HepG2 (cell line): ENCODE data around the gene DNPH1. TPM values are rescaled to one million over a fixed set of nuclear protein-coding genes. Genes with fewer than 3 reads are reported as not detected.
A peak's percentile ranks its signal among the peaks of the same experiment; 100 is the strongest.

Experiments used
- AHDC1 ChIP-seq: sonication (generic); formaldehyde crosslinking; IDR thresholded peaks from 2 replicates; pipeline ENCODE4 v1.5.1; 2020; ENCODE audit warnings: mild to moderate bottlenecking, missing genetic modification reagents, borderline replicate concordance
- NR2C2 ChIP-seq: sonication (generic); formaldehyde crosslinking; IDR thresholded peaks from 2 replicates; pipeline ENCODE4 v1.4.0; 2020; ENCODE audit warnings: missing genetic modification reagents, mild to moderate bottlenecking, moderate library complexity, borderline replicate concordance
- ONECUT2 ChIP-seq: sonication (generic); formaldehyde crosslinking; IDR thresholded peaks from 2 replicates; pipeline ENCODE4 v1.4.0; 2020; ENCODE audit warnings: missing genetic modification reagents
- RERE ChIP-seq: IDR thresholded peaks from 2 replicates; pipeline ENCODE4 v1.6.1; 2016; ENCODE audit warnings: low read depth, missing genetic modification reagents, missing compliant biosample characterization
- TFDP1 ChIP-seq: IDR thresholded peaks from 2 replicates; pipeline ENCODE4 v1.6.1; 2016; ENCODE audit warnings: missing compliant biosample characterization, missing genetic modification reagents, borderline replicate concordance
- ZBTB43 ChIP-seq: sonication (generic); formaldehyde crosslinking; conservative IDR thresholded peaks from 2 replicates; pipeline ENCODE4 v1.4.0; 2020; ENCODE audit warnings: missing genetic modification reagents
- ZBTB7A ChIP-seq: sonication (generic); formaldehyde crosslinking; IDR thresholded peaks from 2 replicates; pipeline ENCODE4 v1.8.0; 2022; ENCODE audit warnings: mild to moderate bottlenecking, missing genetic modification reagents
- ZNF160 ChIP-seq: sonication (generic); formaldehyde crosslinking; IDR thresholded peaks from 2 replicates; pipeline ENCODE4 v1.8.0; 2022; ENCODE audit warnings: mild to moderate bottlenecking, inconsistent platforms, missing genetic modification reagents
- ZNF17 ChIP-seq: sonication (generic); formaldehyde crosslinking; IDR thresholded peaks from 2 replicates; pipeline ENCODE4 v1.5.0; 2020; ENCODE audit warnings: mild to moderate bottlenecking, missing genetic modification reagents
- ZNF280D ChIP-seq: sonication (generic); formaldehyde crosslinking; IDR thresholded peaks from 2 replicates; pipeline ENCODE4 v1.5.1; 2020; ENCODE audit warnings: mild to moderate bottlenecking, missing genetic modification reagents
- ZSCAN12 ChIP-seq: sonication (generic); formaldehyde crosslinking; IDR thresholded peaks from 2 replicates; pipeline ENCODE4 v1.9.0; 2021; ENCODE audit warnings: mild to moderate bottlenecking, missing genetic modification reagents
- polyA plus RNA-seq, 8 experiments: library from polyadenylated mRNA; depleted of rRNA in 3 of 8; stranded (reverse) in 7 of 8; unstranded in 1 of 8; fragments of >200 nt; fragmentation: Illumina TruSeq in 4 of 8; extraction: Trizol in 4 of 8; gene quantifications; 2 replicates each; pipeline versions ENCODE4 v1.2.1 to v1.2.3, GENCODE V29; 2011 to 2016; ENCODE audit warnings: low read depth in 4 of 8, missing spikeins in 1 of 8, mixed read lengths in 1 of 8; ENCODE audit not compliant: insufficient read depth in 1 of 8
- total RNA-seq, 5 experiments: library from RNA; depleted of rRNA; stranded (reverse); fragments of >200 nt; fragmentation: Illumina TruSeq; extraction: Trizol; gene quantifications; 2 replicates each; pipeline ENCODE4 v1.2.3, GENCODE V29; 2016; ENCODE audit warnings: low read depth in 1 of 5

DNPH1 gene
- total and polyA plus RNA-seq, 2 of the 13 experiments (the other 11 are each of a cell fraction or from before 2014, with no cell fraction given): 56.5 to 75.1 TPM

- TF ChIP-seq RERE (CRISPR knock-in tag) (no peak), ZSCAN12 (no peak), AHDC1 (CRISPR knock-in tag) (peak; percentile 45; the same call in 1 of the 2 replicates), TFDP1 (CRISPR knock-in tag) (no peak), ZNF17 (CRISPR knock-in tag) (no peak), NR2C2 (CRISPR knock-in tag) (peak; percentile 72), ZBTB7A (CRISPR knock-in tag) (peak; percentile 79; the same call in 1 of the 2 replicates), ZNF280D (no peak), ZBTB43 (CRISPR knock-in tag) (no peak), ONECUT2 (CRISPR knock-in tag) (no peak), ZNF160 (CRISPR knock-in tag) (0 out of 2 replicates have a peak, but pooled peaks have one; percentile 36)
These were observed 47.5 kb upstream of the DNPH1 start (continued) for GRCh38 chr6:43276577-43277305.
